Activated naive CD8-positive, alpha-beta T cell treated with anti-CD3 and anti-CD28 coated beads, Interleukin-2, amount 10 ng/mL, durations not matched to agents 7 days and 5 days (primary cell): Measurements from ENCODE around the gene SYNDIG1. TPM values are rescaled to one million over a fixed set of nuclear protein-coding genes. Genes with fewer than 3 reads are reported as not detected.

Source experiments
- ATAC-seq: fragments of 150-1000 bp; cut with Tn5 transposase; one replicate; pipeline ENCODE4 v1.10.0; 2021; ENCODE audit warnings: low read depth, moderate library complexity
- POLR2A ChIA-PET: fragments of 350-600 bp; sonication (Branson Sonifier 250); formaldehyde crosslinking; loops from one replicate; lab custom pipeline; 2021; ENCODE audit warnings: antibody characterized with exemption; lab: Charles Lee
- DNase-seq: peaks from one replicate; pipeline ENCODE4 v3.0.0; 2021
- H3K27ac Mint-ChIP-seq: one replicate; pipeline ENCODE4 v1.8.0; 2022; ENCODE audit warnings: mild to moderate bottlenecking, mixed read lengths
- H3K27me3 Mint-ChIP-seq: one replicate; pipeline ENCODE4 v1.8.0; 2022; ENCODE audit warnings: mild to moderate bottlenecking, moderate library complexity, mixed read lengths
- H3K36me3 Mint-ChIP-seq: one replicate; pipeline ENCODE4 v1.8.0; 2021; ENCODE audit warnings: mild to moderate bottlenecking, mixed read lengths
- H3K4me1 Mint-ChIP-seq: one replicate; pipeline ENCODE4 v1.8.0; 2021; ENCODE audit warnings: mixed read lengths
- H3K4me3 Mint-ChIP-seq: one replicate; pipeline ENCODE4 v1.8.0; 2022; ENCODE audit warnings: mild to moderate bottlenecking, moderate library complexity, mixed read lengths
- H3K9me3 Mint-ChIP-seq: one replicate; pipeline ENCODE4 v1.8.0; 2021; ENCODE audit warnings: mixed read lengths
- total RNA-seq, 2 experiments: library from RNA; stranded (reverse); gene quantifications; one replicate each; pipeline ENCODE4 v1.2.3, GENCODE V29; 2021

SYNDIG1 gene
- total RNA-seq, 2 experiments from 2014 or later: not detected

- DNase-seq: no peak
- Mint-ChIP-seq H3K27me3 (peaks cover 5% of the 10 kb centered on the region), H3K4me3 (no peak overlapping the region), H3K36me3 (no peaks in the 10 kb centered on the region), H3K4me1 (no peaks in the 10 kb centered on the region), H3K9me3 (peaks cover 2% of the 10 kb centered on the region), H3K27ac (no peak overlapping the region)
- ATAC-seq: no peak
- POLR2A ChIA-PET: no interaction called here
Observed at GRCh38 chr20:24542721-24543120, 73.3 kb downstream of the SYNDIG1 start.

- DNase-seq: no peak
- Mint-ChIP-seq H3K4me1 (no peaks in the 10 kb centered on the region), H3K9me3 (peaks cover 2% of the 10 kb centered on the region), H3K27me3 (peaks cover 5% of the 10 kb centered on the region), H3K36me3 (no peaks in the 10 kb centered on the region), H3K27ac (no peak overlapping the region), H3K4me3 (no peak overlapping the region)
- ATAC-seq: no peak
- POLR2A ChIA-PET: no interaction called here
Observed at GRCh38 chr20:24543168-24543567, 73.7 kb downstream of the SYNDIG1 start.

- peaks cover 2% of the 10 kb centered on the region for H3K9me3 Mint-ChIP-seq
- no peak overlapping the region for H3K27ac Mint-ChIP-seq
- POLR2A ChIA-PET: no interaction called here
- H3K27me3 Mint-ChIP-seq: peaks cover 5% of the 10 kb centered on the region
- ATAC-seq: no peak
- H3K4me3 Mint-ChIP-seq: no peak overlapping the region
- no peaks in the 10 kb centered on the region for H3K36me3 Mint-ChIP-seq
- DNase-seq: no peak
- H3K4me1 Mint-ChIP-seq: no peaks in the 10 kb centered on the region
Observed at GRCh38 chr20:24543741-24544140, 74.3 kb downstream of the SYNDIG1 start.

GRCh38 chr20:24544371-24544770 lies 74.9 kb downstream of the SYNDIG1 start:
- no peak overlapping the region for H3K27ac Mint-ChIP-seq
- ATAC-seq (no peak), DNase-seq (no peak)
- peaks cover 2% of the 10 kb centered on the region for H3K9me3 Mint-ChIP-seq
- H3K36me3 Mint-ChIP-seq: no peaks in the 10 kb centered on the region
- no peak overlapping the region for H3K4me3 Mint-ChIP-seq
- POLR2A ChIA-PET: no interaction called here
- H3K4me1 Mint-ChIP-seq: no peaks in the 10 kb centered on the region
- peaks cover 5% of the 10 kb centered on the region for H3K27me3 Mint-ChIP-seq

GRCh38 chr20:24545168-24545567 lies 75.7 kb downstream of the SYNDIG1 start:
- Mint-ChIP-seq H3K27me3 (peaks cover 2% of the 10 kb centered on the region), H3K9me3 (peaks cover 2% of the 10 kb centered on the region), H3K27ac (no peak overlapping the region), H3K36me3 (no peaks in the 10 kb centered on the region), H3K4me1 (no peaks in the 10 kb centered on the region), H3K4me3 (no peak overlapping the region)
- DNase-seq: no peak
- ATAC-seq: no peak
- POLR2A ChIA-PET: no interaction called here

- Mint-ChIP-seq H3K4me1 (no peaks in the 10 kb centered on the region), H3K27me3 (no peaks in the 10 kb centered on the region), H3K36me3 (no peaks in the 10 kb centered on the region), H3K9me3 (no peaks in the 10 kb centered on the region), H3K27ac (no peak overlapping the region), H3K4me3 (no peak overlapping the region)
- POLR2A ChIA-PET: no interaction called here
- DNase-seq (no peak), ATAC-seq (no peak)
Observed at GRCh38 chr20:24546232-24546892, 76.9 kb downstream of the SYNDIG1 start.

- Mint-ChIP-seq H3K27ac (no peak overlapping the region), H3K4me1 (no peaks in the 10 kb centered on the region), H3K9me3 (no peaks in the 10 kb centered on the region), H3K36me3 (no peaks in the 10 kb centered on the region), H3K27me3 (no peaks in the 10 kb centered on the region), H3K4me3 (no peak overlapping the region)
- DNase-seq: no peak
- no peak for ATAC-seq
- POLR2A ChIA-PET: no interaction called here
Observed at GRCh38 chr20:24547967-24548366, 78.5 kb downstream of the SYNDIG1 start.

- Mint-ChIP-seq H3K9me3 (peaks cover 6% of the 10 kb centered on the region), H3K4me1 (no peaks in the 10 kb centered on the region), H3K27me3 (peaks cover 2% of the 10 kb centered on the region), H3K4me3 (no peak overlapping the region), H3K27ac (no peak overlapping the region), H3K36me3 (no peaks in the 10 kb centered on the region)
- no peak for ATAC-seq
- DNase-seq: no peak
- POLR2A ChIA-PET: no interaction called here
Observed at GRCh38 chr20:24559114-24559732, 89.8 kb downstream of the SYNDIG1 start.

GRCh38 chr20:24560571-24561491 lies 91.4 kb downstream of the SYNDIG1 start:
- no peak for ATAC-seq
- Mint-ChIP-seq H3K9me3 (peaks cover 7% of the 10 kb centered on the region), H3K4me1 (no peaks in the 10 kb centered on the region), H3K27me3 (peaks cover 2% of the 10 kb centered on the region), H3K4me3 (no peak overlapping the region), H3K27ac (no peak overlapping the region), H3K36me3 (no peaks in the 10 kb centered on the region)
- DNase-seq: no peak
- POLR2A ChIA-PET: no interaction called here

- POLR2A ChIA-PET: no interaction called here
- H3K4me1 Mint-ChIP-seq: no peaks in the 10 kb centered on the region
- no peak overlapping the region for H3K4me3 Mint-ChIP-seq
- peaks cover 7% of the 10 kb centered on the region for H3K9me3 Mint-ChIP-seq
- H3K27me3 Mint-ChIP-seq: no peaks in the 10 kb centered on the region
- ATAC-seq (no peak), DNase-seq (no peak)
- no peak overlapping the region for H3K27ac Mint-ChIP-seq
- no peaks in the 10 kb centered on the region for H3K36me3 Mint-ChIP-seq
Observed at GRCh38 chr20:24565835-24566351, 96.5 kb downstream of the SYNDIG1 start.

GRCh38 chr20:24566656-24567055 lies 97.2 kb downstream of the SYNDIG1 start:
- H3K36me3 Mint-ChIP-seq: no peaks in the 10 kb centered on the region
- ATAC-seq: no peak
- H3K27me3 Mint-ChIP-seq: no peaks in the 10 kb centered on the region

GRCh38 chr20:24567508-24567907 lies 98.1 kb downstream of the SYNDIG1 start:
- DNase-seq (no peak), ATAC-seq (no peak)
- Mint-ChIP-seq H3K27ac (no peak overlapping the region), H3K4me1 (no peaks in the 10 kb centered on the region), H3K4me3 (no peak overlapping the region), H3K27me3 (no peaks in the 10 kb centered on the region), H3K9me3 (peaks cover 7% of the 10 kb centered on the region), H3K36me3 (no peaks in the 10 kb centered on the region)
- POLR2A ChIA-PET: no interaction called here

More at GRCh38 chr20:24566656-24567055, 97.2 kb downstream of the SYNDIG1 start:
- Mint-ChIP-seq H3K4me3 (no peak overlapping the region), H3K4me1 (no peaks in the 10 kb centered on the region), H3K27ac (no peak overlapping the region), H3K9me3 (peaks cover 7% of the 10 kb centered on the region)
- no peak for DNase-seq
- POLR2A ChIA-PET: no interaction called here

- ATAC-seq (no peak), DNase-seq (no peak)
- Mint-ChIP-seq H3K4me3 (no peak overlapping the region), H3K9me3 (peaks cover 3% of the 10 kb centered on the region), H3K27me3 (no peaks in the 10 kb centered on the region), H3K4me1 (no peaks in the 10 kb centered on the region), H3K27ac (no peak overlapping the region), H3K36me3 (no peaks in the 10 kb centered on the region)
- POLR2A ChIA-PET: no interaction called here
Observed at GRCh38 chr20:24568842-24569241, 99.4 kb downstream of the SYNDIG1 start.
